ENCODE data around the gene IL10RA. TPM values are rescaled to one million over a fixed set of nuclear protein-coding genes. Genes with fewer than 3 reads are reported as not detected.

IL10RA gene
- total and polyA plus RNA-seq, 4 donors = 1.7 to 59.2 (median 14.6) TPM

- no peaks in the 10 kb centered on the region for H3K9me3 ChIP-seq (ENCODE audit: control insufficient read depth, low read length)
- ATAC-seq (ENCODE audit: low FRiP score) = no peak
- DNase-seq = no peak
- no peak overlapping the region for H3K27ac ChIP-seq (ENCODE audit: low read depth in 1 of 2, low read length in 2 of 2)
- WGBS, 2 donors = 89 to 90% methylated on average over 1 of the region's 1 CpG
- H3K27me3 ChIP-seq (ENCODE audit: control insufficient read depth in 1 of 2, insufficient read depth in 2 of 2, low read length in 1 of 2) = no peaks in the 10 kb centered on the region
- H3K36me3 ChIP-seq (ENCODE audit: control insufficient read depth in 1 of 2, insufficient read depth in 2 of 2, low read length in 1 of 2) = no peaks in the 10 kb centered on the region
- intact Hi-C loops (cut with DNase I) = no loop called here
- H3K4me1 ChIP-seq (ENCODE audit: control insufficient read depth in 1 of 2, insufficient read depth in 2 of 2, low read length in 2 of 2) = no peaks in the 10 kb centered on the region
- no peak overlapping the region for H3K4me3 ChIP-seq (ENCODE audit: low read length in 2 of 2)
Measured at GRCh38 chr11:117958949-117959348, 27.2 kb upstream of the IL10RA start.

- H3K9me3 ChIP-seq (ENCODE audit: control insufficient read depth, low read length) = no peaks in the 10 kb centered on the region
- no peak overlapping the region for H3K4me3 ChIP-seq (ENCODE audit: low read length in 2 of 2)
- intact Hi-C loops (cut with DNase I) = no loop called here
- no peaks in the 10 kb centered on the region for H3K36me3 ChIP-seq (ENCODE audit: control insufficient read depth in 1 of 2, insufficient read depth in 2 of 2, low read length in 1 of 2)
- H3K27ac ChIP-seq (ENCODE audit: low read depth in 1 of 2, low read length in 2 of 2) = no peak overlapping the region
- 32 to 61% methylated on average over 1 of the region's 1 CpG for WGBS, 2 donors
- DNase-seq (no peak), ATAC-seq (ENCODE audit: low FRiP score) (no peak)
- H3K4me1 ChIP-seq (ENCODE audit: control insufficient read depth in 1 of 2, insufficient read depth in 2 of 2, low read length in 2 of 2) = no peaks in the 10 kb centered on the region
- H3K27me3 ChIP-seq (ENCODE audit: control insufficient read depth in 1 of 2, insufficient read depth in 2 of 2, low read length in 1 of 2) = no peaks in the 10 kb centered on the region
Measured at GRCh38 chr11:117959438-117960149, 26.6 kb upstream of the IL10RA start.

GRCh38 chr11:117960406-117960805 lies 25.8 kb upstream of the IL10RA start:
- Histone ChIP-seq H3K4me3 (ENCODE audit: low read length in 2 of 2) (no peak overlapping the region), H3K4me1 (ENCODE audit: control insufficient read depth in 1 of 2, insufficient read depth in 2 of 2, low read length in 2 of 2) (no peaks in the 10 kb centered on the region), H3K27ac (ENCODE audit: low read depth in 1 of 2, low read length in 2 of 2) (no peak overlapping the region), H3K9me3 (ENCODE audit: control insufficient read depth, low read length) (no peaks in the 10 kb centered on the region), H3K36me3 (ENCODE audit: control insufficient read depth in 1 of 2, insufficient read depth in 2 of 2, low read length in 1 of 2) (no peaks in the 10 kb centered on the region), H3K27me3 (ENCODE audit: control insufficient read depth in 1 of 2, insufficient read depth in 2 of 2, low read length in 1 of 2) (no peaks in the 10 kb centered on the region)
- ATAC-seq (ENCODE audit: low FRiP score) (no peak), DNase-seq (no peak)
- intact Hi-C loops (cut with DNase I) = no loop called here
- WGBS, 2 donors = 67 to 71% methylated on average over 1 of the region's 1 CpG

DNA sequence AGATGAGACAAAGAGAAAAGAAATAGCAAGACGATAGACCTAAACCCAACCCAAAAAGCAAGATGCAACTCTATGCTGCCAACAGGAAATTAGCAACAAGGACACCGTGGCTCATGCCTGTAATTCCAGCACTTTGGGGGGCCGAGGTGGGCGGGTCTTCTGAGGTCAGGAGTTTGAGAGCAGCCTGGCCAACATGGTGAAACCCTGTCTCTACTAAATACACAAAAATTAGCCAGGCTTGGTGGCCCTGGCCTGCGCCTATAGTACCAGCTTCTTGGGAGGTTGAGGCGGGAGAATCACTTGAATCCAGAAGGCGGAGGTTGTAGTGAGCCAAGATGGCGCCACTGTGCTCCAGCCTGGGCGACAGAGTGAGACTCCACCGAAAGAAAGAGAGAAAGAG lies 24.3 kb upstream of the IL10RA start:
- Histone ChIP-seq H3K4me1 (ENCODE audit: control insufficient read depth in 1 of 2, insufficient read depth in 2 of 2, low read length in 2 of 2) (no peaks in the 10 kb centered on the region), H3K36me3 (ENCODE audit: control insufficient read depth in 1 of 2, insufficient read depth in 2 of 2, low read length in 1 of 2) (no peaks in the 10 kb centered on the region), H3K4me3 (ENCODE audit: low read length in 2 of 2) (no peak overlapping the region), H3K27me3 (ENCODE audit: control insufficient read depth in 1 of 2, insufficient read depth in 2 of 2, low read length in 1 of 2) (no peaks in the 10 kb centered on the region), H3K27ac (ENCODE audit: low read depth in 1 of 2, low read length in 2 of 2) (no peak overlapping the region), H3K9me3 (ENCODE audit: control insufficient read depth, low read length) (no peaks in the 10 kb centered on the region)
- intact Hi-C loops (cut with DNase I) = no loop called here
- 84 to 85% methylated on average over 10 of the region's 10 CpGs for WGBS, 2 donors
- ATAC-seq (ENCODE audit: low FRiP score) (no peak), DNase-seq (no peak)

GRCh38 chr11:117962826-117963225 lies 23.4 kb upstream of the IL10RA start:
- ATAC-seq (ENCODE audit: low FRiP score) (no peak), DNase-seq (no peak)
- no peaks in the 10 kb centered on the region for H3K9me3 ChIP-seq (ENCODE audit: control insufficient read depth, low read length)
- no peaks in the 10 kb centered on the region for H3K4me1 ChIP-seq (ENCODE audit: control insufficient read depth in 1 of 2, insufficient read depth in 2 of 2, low read length in 2 of 2)
- no peak overlapping the region for H3K27ac ChIP-seq (ENCODE audit: low read depth in 1 of 2, low read length in 2 of 2)
- H3K27me3 ChIP-seq (ENCODE audit: control insufficient read depth in 1 of 2, insufficient read depth in 2 of 2, low read length in 1 of 2) = no peaks in the 10 kb centered on the region
- intact Hi-C loops (cut with DNase I) = no loop called here
- 92% methylated on average over 3 of the region's 3 CpGs for WGBS, 2 donors
- H3K4me3 ChIP-seq (ENCODE audit: low read length in 2 of 2) = no peak overlapping the region
- no peaks in the 10 kb centered on the region for H3K36me3 ChIP-seq (ENCODE audit: control insufficient read depth in 1 of 2, insufficient read depth in 2 of 2, low read length in 1 of 2)

- H3K27ac ChIP-seq (ENCODE audit: low read depth in 1 of 2, low read length in 2 of 2) = no peak overlapping the region
- DNase-seq (no peak), ATAC-seq (ENCODE audit: low FRiP score) (no peak)
- 54 to 68% methylated on average over 8 of the region's 8 CpGs for WGBS, 2 donors
- no peaks in the 10 kb centered on the region for H3K36me3 ChIP-seq (ENCODE audit: control insufficient read depth in 1 of 2, insufficient read depth in 2 of 2, low read length in 1 of 2)
- no peaks in the 10 kb centered on the region for H3K4me1 ChIP-seq (ENCODE audit: control insufficient read depth in 1 of 2, insufficient read depth in 2 of 2, low read length in 2 of 2)
- intact Hi-C loops (cut with DNase I) = no loop called here
- peaks cover 0 to 5% of the 10 kb centered on the region in 2 donors for H3K27me3 ChIP-seq (ENCODE audit: control insufficient read depth in 1 of 2, insufficient read depth in 2 of 2, low read length in 1 of 2)
- H3K4me3 ChIP-seq (ENCODE audit: low read length in 2 of 2) = no peak overlapping the region
- H3K9me3 ChIP-seq (ENCODE audit: control insufficient read depth, low read length) = no peaks in the 10 kb centered on the region
Measured at GRCh38 chr11:117966908-117967307, 19.3 kb upstream of the IL10RA start.

DNA sequence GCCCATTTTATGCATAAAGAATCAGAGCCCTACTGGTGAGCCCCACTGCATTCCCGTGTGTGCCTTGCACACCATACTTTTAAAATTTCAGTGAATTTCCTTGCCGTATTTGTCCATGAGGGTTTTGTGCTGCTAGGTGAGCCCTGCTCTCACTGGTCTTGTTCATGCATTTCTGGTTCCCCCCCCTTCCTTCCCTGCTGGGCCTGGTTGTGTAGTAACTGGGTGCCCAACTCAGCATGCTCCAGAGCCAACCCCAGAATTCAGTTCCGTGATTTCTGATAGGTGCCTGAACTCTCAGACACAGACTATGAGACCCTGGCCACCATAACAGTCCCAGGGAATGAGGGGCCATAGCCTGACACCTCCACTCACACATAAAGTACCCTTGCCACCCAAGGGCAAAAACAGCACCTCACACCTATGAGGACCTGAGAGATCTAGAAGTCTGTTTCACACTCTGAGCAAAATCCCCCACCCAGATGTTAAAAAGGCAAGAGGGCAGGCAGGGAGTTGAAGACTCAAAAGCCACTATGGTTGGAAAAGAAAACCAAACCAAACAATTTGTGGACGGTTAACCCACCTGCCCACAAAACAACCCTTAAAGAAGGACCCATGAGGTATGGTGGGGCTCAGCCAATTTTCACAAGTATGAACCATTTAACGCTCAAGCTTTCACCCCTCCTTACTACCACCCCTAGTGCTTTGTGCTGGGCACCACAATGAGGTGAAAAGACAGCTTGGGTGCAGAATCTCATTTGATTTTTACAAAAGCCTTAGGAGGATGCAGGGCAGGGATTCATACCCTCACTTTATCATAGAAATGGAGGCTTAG lies 16.8 kb upstream of the IL10RA start:
- intact Hi-C loops (cut with DNase I) = no loop called here
- no peaks in the 10 kb centered on the region for H3K36me3 ChIP-seq (ENCODE audit: control insufficient read depth in 1 of 2, insufficient read depth in 2 of 2, low read length in 1 of 2)
- no peak for DNase-seq
- H3K27ac ChIP-seq (ENCODE audit: low read depth in 1 of 2, low read length in 2 of 2) = no peak overlapping the region
- H3K4me1 ChIP-seq (ENCODE audit: control insufficient read depth in 1 of 2, insufficient read depth in 2 of 2, low read length in 2 of 2) = no peaks in the 10 kb centered on the region
- no peak overlapping the region for H3K4me3 ChIP-seq (ENCODE audit: low read length in 2 of 2)
- no peaks in the 10 kb centered on the region for H3K9me3 ChIP-seq (ENCODE audit: control insufficient read depth, low read length)
- 83 to 85% methylated on average over 5 of the region's 5 CpGs for WGBS, 2 donors
- no peak for ATAC-seq (ENCODE audit: low FRiP score)
- H3K27me3 ChIP-seq (ENCODE audit: control insufficient read depth in 1 of 2, insufficient read depth in 2 of 2, low read length in 1 of 2) = peaks cover 0 to 7% of the 10 kb centered on the region in 2 donors

GRCh38 chr11:117970400-117971024 lies 15.7 kb upstream of the IL10RA start:
- 65 to 74% methylated on average over 3 to 4 of the region's 4 CpGs for WGBS, 2 donors
- H3K27me3 ChIP-seq (ENCODE audit: control insufficient read depth in 1 of 2, insufficient read depth in 2 of 2, low read length in 1 of 2) = peaks cover 0 to 7% of the 10 kb centered on the region in 2 donors
- no peaks in the 10 kb centered on the region for H3K4me1 ChIP-seq (ENCODE audit: control insufficient read depth in 1 of 2, insufficient read depth in 2 of 2, low read length in 2 of 2)
- no peaks in the 10 kb centered on the region for H3K9me3 ChIP-seq (ENCODE audit: control insufficient read depth, low read length)
- ATAC-seq (ENCODE audit: low FRiP score) = peak; percentile 19
- peak in 1 of 2 donors; percentile 65 for DNase-seq
- no peak overlapping the region for H3K27ac ChIP-seq (ENCODE audit: low read depth in 1 of 2, low read length in 2 of 2)
- H3K4me3 ChIP-seq (ENCODE audit: low read length in 2 of 2) = no peak overlapping the region
- intact Hi-C loops (cut with DNase I) = no loop called here
- no peaks in the 10 kb centered on the region for H3K36me3 ChIP-seq (ENCODE audit: control insufficient read depth in 1 of 2, insufficient read depth in 2 of 2, low read length in 1 of 2)

All from aorta (tissue), 5 donors.